Suppressor macrophage (primary cell): Measurements from ENCODE around the gene SLC35F3.

ENCODE experiments used
- DNase-seq, 4 experiments: peaks; one replicate each; pipeline ENCODE4 v3.0.0-alpha.2; 2020 to 2022

Gene SLC35F3

GRCh38 chr1:234040446-234041317 lies 136.2 kb downstream of the SLC35F3 start:
- no peak for DNase-seq

GRCh38 chr1:234044079-234044478 lies 139.6 kb downstream of the SLC35F3 start:
- DNase-seq: no peak

GRCh38 chr1:234047123-234047522 lies 142.6 kb downstream of the SLC35F3 start:
- no peak for DNase-seq

DNA sequence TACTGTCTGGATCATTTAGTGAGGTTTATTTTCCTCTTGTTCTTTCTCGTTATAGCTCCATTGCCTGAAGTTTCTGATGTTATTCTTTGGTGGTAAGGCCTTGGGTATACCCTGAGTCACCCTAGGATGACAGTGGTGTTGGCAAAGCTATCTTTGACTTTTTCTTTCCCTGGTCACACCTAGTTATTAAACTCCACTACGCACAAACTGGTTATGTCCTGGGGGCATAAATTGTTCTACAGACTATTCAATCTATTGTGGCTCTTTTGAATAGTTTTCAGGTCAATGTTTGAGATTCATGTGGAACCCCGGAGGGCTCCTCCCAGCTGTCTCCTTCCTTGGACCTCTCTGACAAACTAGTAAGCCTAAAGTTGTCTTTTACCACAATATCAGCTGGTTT lies 157.7 kb downstream of the SLC35F3 start:
- no peak for DNase-seq

- DNase-seq: peak; percentile 75 to 90 (median 86)
Measured at GRCh38 chr1:234065794-234066447, 161.4 kb downstream of the SLC35F3 start.

DNA sequence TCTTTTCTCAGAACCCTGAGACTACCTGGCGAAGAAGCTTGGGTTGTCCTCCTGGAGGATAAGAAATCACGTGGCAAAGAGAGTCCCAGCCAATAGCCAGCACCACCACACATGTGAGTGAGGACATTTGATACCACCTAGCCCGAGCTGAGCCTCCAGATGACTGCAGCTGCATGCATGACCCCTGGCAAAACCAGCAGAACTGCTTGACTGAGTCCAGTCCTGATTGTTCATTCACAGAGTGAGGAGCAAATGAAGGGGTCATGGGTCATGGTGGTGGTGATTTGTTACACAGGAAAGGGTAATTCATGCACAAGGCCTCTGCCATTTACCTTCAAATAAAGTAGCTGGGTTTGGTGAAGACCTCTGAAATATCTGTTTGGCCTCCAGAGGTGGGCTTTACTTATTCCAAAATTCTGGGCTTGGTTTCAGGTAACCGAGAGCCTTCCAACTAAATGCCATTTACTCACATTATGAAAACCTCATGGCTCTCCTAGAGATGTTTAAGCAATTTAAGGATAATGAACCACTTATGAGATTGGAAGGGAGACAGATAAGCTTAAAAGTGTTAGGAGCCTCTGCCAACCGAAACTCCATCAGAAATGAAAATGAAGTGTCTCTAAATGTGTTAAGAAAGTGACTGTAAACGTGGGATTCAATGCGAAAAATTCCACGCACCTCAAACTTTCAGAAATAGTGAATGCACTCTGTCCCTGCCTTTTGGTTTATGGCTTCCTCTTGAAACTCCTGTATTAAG lies 163.3 kb downstream of the SLC35F3 start:
- DNase-seq: no peak

- DNase-seq: no peak
Measured at GRCh38 chr1:234069760-234070159, 165.3 kb downstream of the SLC35F3 start.

GRCh38 chr1:234072793-234073192 lies 168.3 kb downstream of the SLC35F3 start:
- no peak for DNase-seq

- DNase-seq: no peak
Measured at GRCh38 chr1:234078143-234078542, 173.7 kb downstream of the SLC35F3 start.

DNA sequence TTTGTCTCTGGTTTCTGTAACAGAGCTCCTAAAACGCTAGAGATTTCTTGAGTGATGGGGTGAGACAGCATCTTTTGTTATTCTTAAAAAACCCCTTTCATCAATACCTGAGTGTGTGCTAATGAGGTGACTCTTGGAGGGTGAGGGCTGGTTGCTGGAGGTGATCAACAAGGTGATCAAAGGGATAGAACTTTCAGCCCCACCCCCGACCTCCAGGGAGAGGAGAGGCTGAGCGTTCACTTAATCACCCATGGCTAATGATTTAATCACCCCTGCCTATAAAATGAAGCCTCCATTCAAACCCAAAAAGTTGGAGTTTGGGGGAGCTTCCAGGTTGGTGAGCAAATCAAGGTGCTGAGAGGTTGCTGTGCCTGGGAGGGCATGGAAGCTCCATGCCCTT lies 175.4 kb downstream of the SLC35F3 start:
- DNase-seq: no peak

DNA sequence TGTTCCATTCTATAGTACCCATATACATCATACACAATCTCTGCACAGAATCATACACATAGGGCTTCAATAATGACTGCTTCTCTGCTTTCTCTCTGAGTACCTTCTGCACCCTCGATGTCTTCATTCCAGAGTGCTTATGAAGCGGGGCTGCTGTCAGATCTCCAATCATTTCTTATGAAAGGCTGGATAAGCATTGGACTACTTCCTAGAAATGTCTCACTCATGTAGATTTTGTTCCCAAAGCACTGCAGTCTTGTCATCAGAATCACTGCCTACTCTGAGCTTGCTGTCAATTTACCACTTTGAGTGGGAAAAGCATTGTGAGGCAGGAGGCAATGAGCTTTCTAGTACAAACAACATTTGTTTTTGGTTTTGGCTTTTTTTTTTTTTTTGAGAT lies 179.0 kb downstream of the SLC35F3 start:
- no peak for DNase-seq

GRCh38 chr1:234089396-234089795 lies 184.9 kb downstream of the SLC35F3 start:
- DNase-seq: no peak

- DNase-seq: no peak
Measured at GRCh38 chr1:234090212-234091064, 186.0 kb downstream of the SLC35F3 start.

GRCh38 chr1:234091065-234091401 lies 186.6 kb downstream of the SLC35F3 start:
- DNase-seq: no peak

DNA sequence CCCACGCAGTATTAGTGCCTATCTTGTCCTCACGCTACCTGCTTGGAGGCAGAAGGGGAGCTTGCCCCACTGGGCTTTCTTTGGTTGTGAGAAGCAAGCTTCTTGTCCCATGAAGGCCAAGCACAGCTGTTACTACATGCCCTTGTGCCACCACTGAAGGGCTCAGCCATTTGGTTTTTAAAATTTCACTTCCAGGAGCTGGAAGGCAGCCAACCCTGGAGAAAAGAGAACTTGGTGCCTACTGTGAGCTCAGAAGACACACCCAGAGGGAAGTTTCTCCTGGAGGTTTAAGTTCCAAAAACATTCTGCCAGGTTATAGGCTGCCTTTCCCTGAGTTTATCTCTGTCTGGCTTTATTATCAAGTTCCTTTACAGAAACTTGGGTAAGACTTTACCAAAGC lies 187.4 kb downstream of the SLC35F3 start:
- DNase-seq: peak; percentile 57 to 80 (median 64)

DNA sequence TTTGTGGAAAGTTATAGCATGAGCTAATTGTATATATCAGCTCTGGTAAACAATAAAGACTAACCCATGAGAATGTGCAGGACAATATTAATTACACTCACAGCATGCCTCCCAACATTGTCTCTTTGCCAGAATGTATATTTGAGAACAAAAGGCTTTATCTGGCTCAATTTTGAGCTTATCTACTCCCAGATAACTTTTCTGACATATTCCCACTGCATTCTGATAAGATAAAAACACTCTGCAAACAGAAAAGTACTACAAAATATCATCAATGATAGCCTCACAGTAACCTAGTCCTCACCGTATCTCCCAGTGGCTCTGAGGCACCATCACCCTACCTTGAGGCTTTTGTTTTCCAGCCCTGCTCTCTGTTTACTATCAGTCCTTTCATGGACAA lies 188.6 kb downstream of the SLC35F3 start:
- no peak for DNase-seq

- DNase-seq: no peak
Measured at GRCh38 chr1:234093741-234094140, 189.3 kb downstream of the SLC35F3 start.

GRCh38 chr1:234094172-234094571 lies 189.7 kb downstream of the SLC35F3 start:
- DNase-seq: no peak

- no peak for DNase-seq
Measured at GRCh38 chr1:234096161-234096770, 191.8 kb downstream of the SLC35F3 start.

DNA sequence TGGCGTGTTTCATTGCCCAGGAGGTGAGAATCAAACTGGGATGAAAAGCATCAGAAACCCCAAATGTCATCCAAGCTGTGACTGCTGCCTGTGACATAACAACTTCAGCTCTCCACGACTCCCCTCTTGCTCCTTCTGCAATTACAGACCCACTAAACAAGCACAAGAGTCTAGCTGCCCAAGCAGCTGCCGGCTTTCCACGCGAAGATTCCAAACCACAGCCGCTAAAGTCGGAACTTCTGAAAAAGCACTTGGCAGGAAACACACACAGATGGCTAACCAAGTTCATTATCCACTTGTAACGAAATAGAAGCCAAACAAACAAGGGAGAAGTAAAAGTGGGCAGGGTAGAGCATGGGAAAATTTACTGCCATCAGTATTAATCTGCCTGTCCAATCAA lies 198.1 kb downstream of the SLC35F3 start:
- peak; percentile 24 to 53 (median 42) for DNase-seq

- no peak for DNase-seq
Measured at GRCh38 chr1:234103198-234103597, 198.7 kb downstream of the SLC35F3 start.

GRCh38 chr1:234106032-234106431 lies 201.6 kb downstream of the SLC35F3 start:
- no peak for DNase-seq
